OCI-LY3 (cell line): ENCODE data around the gene CIP2A.

Experiments
- CTCF ChIP-seq: fragments of 200-600, 300-600 bp; sonication (generic); IDR thresholded peaks from 2 replicates; pipeline ENCODE4 v1.5.1; 2014; ENCODE audit warnings: antibody characterized with exemption, low read length, low read depth
- EZH2phosphoT487 ChIP-seq: fragments of 200-600 bp; shearing (Covaris generic); IDR thresholded peaks from 2 replicates; pipeline ENCODE4 v1.6.1; 2018; ENCODE audit warnings: antibody characterized with exemption, mixed run types, low read depth

DNA sequence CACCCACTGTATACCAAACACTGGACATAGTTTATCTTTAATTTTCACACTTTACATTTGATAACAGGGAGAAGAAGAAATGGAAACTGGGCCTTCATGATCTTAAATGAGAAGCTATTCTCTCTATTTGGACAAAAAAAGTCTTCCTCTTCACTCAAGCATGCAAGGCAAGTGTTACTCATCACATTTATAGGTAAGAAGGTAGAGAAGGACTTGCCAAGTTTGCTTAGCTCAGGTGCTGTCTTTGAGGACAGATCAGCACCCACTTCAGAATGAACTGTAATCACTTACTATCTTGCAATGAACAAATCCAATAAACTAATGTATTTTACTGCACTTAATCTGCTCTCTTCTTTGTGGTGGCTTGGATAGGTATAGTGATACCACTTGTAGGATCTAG lies 77.7 kb downstream of the CIP2A start:
- TF ChIP-seq CTCF (no peak), EZH2phosphoT487 (no peak)
